Ishikawa (cell line): ENCODE measurements around the gene TOR2A.

ENCODE experiments used
- CEBPB ChIP-seq: IDR thresholded peaks from 2 replicates; pipeline ENCODE4 v1.6.1; 2012
- CREB1 ChIP-seq: IDR thresholded peaks from 2 replicates; pipeline ENCODE4 v1.6.1; 2012; ENCODE audit warnings: low read depth
- EP300 ChIP-seq: IDR thresholded peaks from 2 replicates; pipeline ENCODE4 v1.6.1; 2012; ENCODE audit warnings: borderline replicate concordance
- FOXM1 ChIP-seq: IDR thresholded peaks from 2 replicates; pipeline ENCODE4 v1.6.1; 2012; ENCODE audit warnings: low read depth, borderline replicate concordance
- MAX ChIP-seq: IDR thresholded peaks from 2 replicates; pipeline ENCODE4 v1.6.1; 2012
- NFIC ChIP-seq: IDR thresholded peaks from 2 replicates; pipeline ENCODE4 v1.6.1; 2012
- RAD21 ChIP-seq: IDR thresholded peaks from 2 replicates; pipeline ENCODE4 v1.6.1; 2012; ENCODE audit warnings: low read depth
- REST ChIP-seq: IDR thresholded peaks from 2 replicates; pipeline ENCODE4 v1.6.1; 2012; ENCODE audit warnings: low read depth, mild to moderate bottlenecking
- TAF1 ChIP-seq: IDR thresholded peaks from 2 replicates; pipeline ENCODE4 v1.6.1; 2012; ENCODE audit warnings: low read depth, mild to moderate bottlenecking
- TCF12 ChIP-seq: IDR thresholded peaks from 2 replicates; pipeline ENCODE4 v1.6.1; 2012; ENCODE audit warnings: low read depth
- TEAD4 ChIP-seq: IDR thresholded peaks from 2 replicates; pipeline ENCODE4 v1.6.1; 2012
- USF1 ChIP-seq: IDR thresholded peaks from 2 replicates; pipeline ENCODE4 v1.6.1; 2012
- YY1 ChIP-seq: IDR thresholded peaks from 2 replicates; pipeline ENCODE4 v1.6.1; 2012; ENCODE audit warnings: low read depth
- ZBTB7A ChIP-seq: IDR thresholded peaks from 2 replicates; pipeline ENCODE4 v1.6.1; 2012; ENCODE audit warnings: low read depth

GRCh38 chr9:127770583-127770904, 35.5 kb upstream of the TOR2A start:
- TF ChIP-seq ZBTB7A: no peak
- TF ChIP-seq EP300: no peak
- no peak for TF ChIP-seq YY1
- no peak for TF ChIP-seq RAD21
- TF ChIP-seq MAX: no peak
- no peak for TF ChIP-seq CEBPB
- TF ChIP-seq NFIC: no peak
- no peak for TF ChIP-seq USF1
- TF ChIP-seq TAF1: no peak
- no peak for TF ChIP-seq REST
- TF ChIP-seq TEAD4: no peak
- no peak for TF ChIP-seq TCF12
- TF ChIP-seq CREB1: no peak
- no peak for TF ChIP-seq FOXM1
